ENCODE results near the gene MYO5A.
A peak's percentile ranks its signal among the peaks of the same experiment; 100 is the strongest.

Gene MYO5A

GRCh38 chr15:52263563-52264282 is 265.0 kb downstream of the MYO5A start:
- no peak for DNase-seq (ENCODE audit: low read depth in 1 of 2, low spot score in 1 of 2)

DNA sequence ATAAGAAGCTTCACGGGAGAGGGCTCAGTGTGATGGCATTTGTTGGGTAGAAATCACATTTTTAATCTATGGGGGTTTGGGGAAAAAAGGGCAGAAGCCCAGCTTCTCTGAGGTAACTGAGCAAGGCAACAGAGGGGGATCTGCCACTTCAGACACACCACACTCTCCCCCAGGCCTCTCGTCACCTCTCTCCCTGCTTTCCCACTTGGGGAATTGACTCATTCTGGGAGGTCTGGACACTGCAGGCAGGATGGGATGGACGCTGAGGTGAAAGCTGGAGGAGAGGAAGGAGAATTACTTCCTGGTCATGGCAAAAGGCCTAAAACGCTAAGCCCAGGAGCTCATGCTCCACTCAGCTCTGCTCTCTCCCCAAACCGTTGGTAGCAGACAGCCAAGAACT is 266.3 kb downstream of the MYO5A start:
- DNase-seq (ENCODE audit: low read depth in 1 of 2, low spot score in 1 of 2), result no peak

GRCh38 chr15:52261498-52262242 is 267.0 kb downstream of the MYO5A start:
- DNase-seq (ENCODE audit: low read depth in 1 of 2, low spot score in 1 of 2), result peak in 1 of 2 donors; percentile 19

DNA sequence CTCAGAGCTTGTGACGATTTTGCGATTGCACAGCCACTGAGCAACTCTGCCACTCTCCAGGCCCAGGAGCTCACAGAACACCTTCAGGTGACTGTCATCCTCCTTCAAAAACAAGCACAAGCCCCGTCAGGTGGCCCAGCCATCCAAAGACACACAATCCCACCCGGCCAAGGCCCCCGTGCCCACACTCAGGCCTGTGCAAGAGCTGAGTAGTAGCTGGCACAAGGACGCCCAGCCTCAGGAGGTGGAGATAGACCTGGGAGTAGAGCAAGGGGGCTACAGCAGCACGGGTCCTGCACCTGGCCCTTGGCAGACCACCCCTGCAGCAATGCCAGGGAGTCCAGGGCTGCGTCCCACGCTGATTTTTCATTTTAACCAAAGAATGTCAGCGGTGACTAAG is 267.7 kb downstream of the MYO5A start:
- DNase-seq (ENCODE audit: low read depth in 1 of 2, low spot score in 1 of 2), result no peak

- no peak for DNase-seq (ENCODE audit: low read depth in 1 of 2, low spot score in 1 of 2)
These were observed 269.2 kb downstream of the MYO5A start for GRCh38 chr15:52259503-52259902.

GRCh38 chr15:52258461-52258860 is 270.2 kb downstream of the MYO5A start:
- no peak for DNase-seq (ENCODE audit: low read depth in 1 of 2, low spot score in 1 of 2)

DNA sequence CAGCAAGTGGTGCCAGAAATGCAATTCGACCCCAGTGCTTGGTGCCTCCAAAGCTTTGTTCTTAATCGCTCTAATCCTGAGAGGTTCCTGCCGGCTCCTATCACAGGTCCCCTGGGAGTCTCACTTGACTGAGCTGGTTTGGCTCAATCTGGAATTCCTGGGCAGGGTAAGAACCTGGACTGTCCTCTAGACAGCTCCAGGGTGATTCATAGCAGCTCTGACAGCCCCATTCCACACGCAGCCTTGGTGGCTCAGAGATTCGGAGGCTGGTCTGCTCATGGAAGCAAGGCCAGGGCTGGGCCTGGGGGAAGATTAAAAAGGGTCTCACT is 271.0 kb downstream of the MYO5A start:
- DNase-seq (ENCODE audit: low read depth in 1 of 2, low spot score in 1 of 2), result no peak

Data from activated T-helper 1 cell treated with anti-CD3 and anti-CD28 coated beads, Interleukin-2, amount 50 U/mL, for 16 hours (primary cell).